ENCODE measurements around the gene TMEM270.

Gene TMEM270

DNA sequence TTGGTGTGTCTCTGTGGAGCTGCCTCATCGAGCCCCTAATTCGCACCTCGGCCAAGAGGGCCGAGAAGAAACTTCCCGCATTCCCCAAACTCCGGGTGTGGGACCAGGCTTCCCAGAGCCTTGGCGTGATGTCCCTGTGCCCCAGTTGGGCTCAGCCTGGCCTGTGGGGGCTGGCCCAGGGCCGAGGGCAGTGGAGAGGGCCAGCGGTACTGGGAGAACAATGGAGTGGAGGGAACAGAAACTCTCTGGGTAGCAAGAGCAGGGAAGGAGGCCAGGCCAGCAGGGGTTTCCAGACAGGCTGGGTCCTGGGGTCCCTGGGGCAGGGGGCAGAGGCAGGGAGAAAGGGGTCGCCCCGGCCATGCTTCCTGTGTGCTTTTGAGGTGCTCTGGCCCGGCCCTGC lies 16.0 kb downstream of the TMEM270 start:
- Histone ChIP-seq H2AK5ac (ENCODE audit: low read depth, low read length) (peak overlapping the region; percentile 53), H3K18ac (ENCODE audit: low read length) (no peak overlapping the region), H4K8ac (ENCODE audit: low read depth, low read length) (no peak overlapping the region), H3K14ac (ENCODE audit: low read length) (no peak overlapping the region), H2BK5ac (ENCODE audit: low read length) (no peak overlapping the region), H3K4me1 (ENCODE audit: control insufficient read depth in 2 of 2, insufficient read depth in 1 of 2, low read depth in 1 of 2, low read length in 2 of 2) (no peaks in the 10 kb centered on the region), H3K36me3 (replicated peaks in 1 of 2; ENCODE audit: control insufficient read depth in 2 of 2, insufficient read depth in 2 of 2, low read length in 2 of 2) (no peaks in the 10 kb centered on the region), H3K4ac (ENCODE audit: low read length) (no peak overlapping the region), H3K27ac (replicated peaks; ENCODE audit: low read length) (no peak overlapping the region), H3K23ac (ENCODE audit: low read depth, low read length, poor library complexity) (no peak overlapping the region), H3K27me3 (ENCODE audit: control insufficient read depth in 3 of 3, insufficient read depth in 3 of 3, low read depth in 1 of 3, low read length in 3 of 3) (peaks cover 0 to 9% (median 0%) of the 10 kb centered on the region in 3 experiments), H3K9ac (ENCODE audit: low read depth, low read length, poor library complexity) (peak overlapping the region; percentile 68), H3K4me2 (ENCODE audit: insufficient read depth, low read length, poor library complexity, severe bottlenecking) (no peak overlapping the region), H2BK120ac (ENCODE audit: low read depth, low read length) (no peak overlapping the region), H3K9me3 (replicated peaks in 1 of 2; ENCODE audit: control insufficient read depth in 2 of 2, insufficient read depth in 1 of 2, low read depth in 1 of 2, low read length in 2 of 2) (no peaks in the 10 kb centered on the region), H3K79me1 (ENCODE audit: low read depth, low read length) (no peaks in the 10 kb centered on the region), H4K91ac (ENCODE audit: low read depth, low read length, poor library complexity) (no peak overlapping the region), H3K4me3 (ENCODE audit: low read length in 2 of 2) (no peak overlapping the region), H2BK15ac (ENCODE audit: low read length) (no peak overlapping the region), H2AFZ (ENCODE audit: low read length) (no peak overlapping the region), H2BK12ac (ENCODE audit: low read length) (no peak overlapping the region)
- DNase-seq (ENCODE audit: low spot score) = no peak
- no CpG with 5 or more reads among the region's 12 CpGs for WGBS, 2 donors (ENCODE audit: extremely low coverage in 2 of 2, insufficient read length in 2 of 2, insufficient replicate concordance in 1 of 2)

DNA sequence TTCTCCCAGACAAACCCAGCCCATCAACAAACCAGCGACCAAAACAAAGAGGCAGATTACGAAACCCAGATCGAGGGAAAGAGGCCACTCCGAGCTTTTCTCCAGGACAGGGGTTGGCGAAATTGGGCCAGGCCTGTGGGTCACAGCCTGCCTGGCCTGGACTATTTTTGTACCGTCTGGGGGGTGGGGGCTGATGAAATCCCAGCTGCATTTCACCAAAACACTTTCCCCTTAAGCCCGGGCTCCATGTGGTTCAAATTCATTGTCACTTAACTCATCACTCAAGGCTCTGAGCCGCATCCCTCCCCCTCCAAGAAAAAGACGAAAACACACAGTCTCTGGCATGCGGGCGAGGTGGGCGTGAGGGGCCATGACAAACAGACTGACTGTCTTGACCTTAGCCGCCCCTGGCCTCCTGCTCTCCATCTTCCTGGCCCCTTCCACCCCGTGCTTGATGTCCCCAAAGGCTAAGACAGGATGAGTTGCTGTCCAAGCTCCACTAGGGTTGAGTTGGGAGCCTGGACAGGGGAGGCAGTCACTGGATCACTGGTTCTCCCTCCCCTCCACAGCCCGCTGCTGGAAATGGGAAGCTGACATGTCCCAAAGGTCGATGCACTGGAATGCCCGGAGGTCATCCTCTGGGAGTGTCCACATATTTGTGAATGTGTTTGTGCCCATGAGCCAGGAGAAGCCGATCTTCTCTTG lies 19.2 kb downstream of the TMEM270 start:
- WGBS, 2 donors (ENCODE audit: extremely low coverage in 2 of 2, insufficient read length in 2 of 2, insufficient replicate concordance in 1 of 2) = no CpG with 5 or more reads among the region's 18 CpGs
- peaks cover 0 to 9% (median 0%) of the 10 kb centered on the region in 3 experiments for H3K27me3 ChIP-seq (ENCODE audit: control insufficient read depth in 3 of 3, insufficient read depth in 3 of 3, low read depth in 1 of 3, low read length in 3 of 3)
- no peak overlapping the region for H3K27ac ChIP-seq (replicated peaks; ENCODE audit: low read length)
- no peak overlapping the region for H3K4me2 ChIP-seq (ENCODE audit: insufficient read depth, low read length, poor library complexity, severe bottlenecking)
- H2AK5ac ChIP-seq (ENCODE audit: low read depth, low read length) = no peak overlapping the region
- H3K18ac ChIP-seq (ENCODE audit: low read length) = peak overlapping the region; percentile 29
- no peak overlapping the region for H4K8ac ChIP-seq (ENCODE audit: low read depth, low read length)
- no peak overlapping the region for H3K14ac ChIP-seq (ENCODE audit: low read length)
- H3K4ac ChIP-seq (ENCODE audit: low read length) = no peak overlapping the region
- H3K9me3 ChIP-seq (replicated peaks in 1 of 2; ENCODE audit: control insufficient read depth in 2 of 2, insufficient read depth in 1 of 2, low read depth in 1 of 2, low read length in 2 of 2) = no peaks in the 10 kb centered on the region
- DNase-seq (ENCODE audit: low spot score) = no peak
- no peak overlapping the region for H4K91ac ChIP-seq (ENCODE audit: low read depth, low read length, poor library complexity)
- H2BK15ac ChIP-seq (ENCODE audit: low read length) = no peak overlapping the region
- H3K36me3 ChIP-seq (replicated peaks in 1 of 2; ENCODE audit: control insufficient read depth in 2 of 2, insufficient read depth in 2 of 2, low read length in 2 of 2) = no peaks in the 10 kb centered on the region
- H3K79me1 ChIP-seq (ENCODE audit: low read depth, low read length) = no peaks in the 10 kb centered on the region
- no peak overlapping the region for H2AFZ ChIP-seq (ENCODE audit: low read length)
- H2BK12ac ChIP-seq (ENCODE audit: low read length) = no peak overlapping the region
- no peak overlapping the region for H2BK120ac ChIP-seq (ENCODE audit: low read depth, low read length)
- H3K9ac ChIP-seq (ENCODE audit: low read depth, low read length, poor library complexity) = no peak overlapping the region
- no peaks in the 10 kb centered on the region for H3K4me1 ChIP-seq (ENCODE audit: control insufficient read depth in 2 of 2, insufficient read depth in 1 of 2, low read depth in 1 of 2, low read length in 2 of 2)
- no peak overlapping the region for H3K23ac ChIP-seq (ENCODE audit: low read depth, low read length, poor library complexity)
- no peak overlapping the region for H3K4me3 ChIP-seq (ENCODE audit: low read length in 2 of 2)
- H2BK5ac ChIP-seq (ENCODE audit: low read length) = no peak overlapping the region

DNA sequence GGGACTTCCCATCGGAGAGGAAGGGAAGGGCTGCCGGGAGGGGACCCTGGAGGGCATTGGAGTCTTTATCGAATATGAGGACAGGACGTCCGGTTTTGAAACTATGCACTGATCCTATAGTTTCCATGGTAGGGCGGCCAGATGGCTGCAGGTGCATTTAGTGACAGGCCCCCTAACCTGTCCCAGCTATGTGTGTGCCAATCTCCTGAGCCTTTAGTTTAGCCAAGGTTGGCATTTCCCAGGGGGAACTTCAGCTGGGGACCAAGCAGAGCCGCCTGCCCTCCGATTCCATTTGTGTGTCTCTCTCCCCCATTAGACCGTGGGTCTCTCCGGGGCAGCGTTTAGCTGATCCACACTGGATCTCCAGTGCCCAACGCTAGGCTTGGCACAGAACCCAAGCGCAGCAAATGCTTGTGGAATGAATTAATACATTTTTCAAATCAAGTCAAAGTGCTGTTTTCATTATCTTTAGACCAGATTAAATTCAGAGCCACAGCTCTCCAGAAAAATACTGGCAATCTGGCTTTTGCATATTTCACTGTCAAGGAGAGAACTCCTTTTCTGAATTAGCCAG lies 19.9 kb downstream of the TMEM270 start:
- H2BK15ac ChIP-seq (ENCODE audit: low read length) = no peak overlapping the region
- no peak overlapping the region for H3K4me2 ChIP-seq (ENCODE audit: insufficient read depth, low read length, poor library complexity, severe bottlenecking)
- H4K8ac ChIP-seq (ENCODE audit: low read depth, low read length) = no peak overlapping the region
- H2BK5ac ChIP-seq (ENCODE audit: low read length) = no peak overlapping the region
- H3K4me3 ChIP-seq (ENCODE audit: low read length in 2 of 2) = no peak overlapping the region
- DNase-seq (ENCODE audit: low spot score) = no peak
- H3K23ac ChIP-seq (ENCODE audit: low read depth, low read length, poor library complexity) = no peak overlapping the region
- H3K4me1 ChIP-seq (ENCODE audit: control insufficient read depth in 2 of 2, insufficient read depth in 1 of 2, low read depth in 1 of 2, low read length in 2 of 2) = no peaks in the 10 kb centered on the region
- no CpG with 5 or more reads among the region's 13 CpGs for WGBS, 2 donors (ENCODE audit: extremely low coverage in 2 of 2, insufficient read length in 2 of 2, insufficient replicate concordance in 1 of 2)
- H3K27ac ChIP-seq (replicated peaks; ENCODE audit: low read length) = no peak overlapping the region
- no peak overlapping the region for H3K18ac ChIP-seq (ENCODE audit: low read length)
- no peaks in the 10 kb centered on the region for H3K79me1 ChIP-seq (ENCODE audit: low read depth, low read length)
- no peak overlapping the region for H2AFZ ChIP-seq (ENCODE audit: low read length)
- no peaks in the 10 kb centered on the region for H3K9me3 ChIP-seq (replicated peaks in 1 of 2; ENCODE audit: control insufficient read depth in 2 of 2, insufficient read depth in 1 of 2, low read depth in 1 of 2, low read length in 2 of 2)
- no peaks in the 10 kb centered on the region for H3K36me3 ChIP-seq (replicated peaks in 1 of 2; ENCODE audit: control insufficient read depth in 2 of 2, insufficient read depth in 2 of 2, low read length in 2 of 2)
- H4K91ac ChIP-seq (ENCODE audit: low read depth, low read length, poor library complexity) = no peak overlapping the region
- H2BK12ac ChIP-seq (ENCODE audit: low read length) = no peak overlapping the region
- no peak overlapping the region for H3K9ac ChIP-seq (ENCODE audit: low read depth, low read length, poor library complexity)
- peaks cover 0 to 10% (median 0%) of the 10 kb centered on the region in 3 experiments for H3K27me3 ChIP-seq (ENCODE audit: control insufficient read depth in 3 of 3, insufficient read depth in 3 of 3, low read depth in 1 of 3, low read length in 3 of 3)
- no peak overlapping the region for H2AK5ac ChIP-seq (ENCODE audit: low read depth, low read length)
- no peak overlapping the region for H2BK120ac ChIP-seq (ENCODE audit: low read depth, low read length)
- H3K4ac ChIP-seq (ENCODE audit: low read length) = no peak overlapping the region
- no peak overlapping the region for H3K14ac ChIP-seq (ENCODE audit: low read length)

- DNase-seq (ENCODE audit: low spot score) = no peak
- no peak overlapping the region for H3K14ac ChIP-seq (ENCODE audit: low read length)
- peaks cover 0 to 2% of the 10 kb centered on the region in 2 donors for H3K4me1 ChIP-seq (ENCODE audit: control insufficient read depth in 2 of 2, insufficient read depth in 1 of 2, low read depth in 1 of 2, low read length in 2 of 2)
- peak overlapping the region; percentile 46 for H3K18ac ChIP-seq (ENCODE audit: low read length)
- peak overlapping the region; percentile 52 for H2BK120ac ChIP-seq (ENCODE audit: low read depth, low read length)
- no peaks in the 10 kb centered on the region for H3K79me1 ChIP-seq (ENCODE audit: low read depth, low read length)
- H3K4ac ChIP-seq (ENCODE audit: low read length) = no peak overlapping the region
- no peak overlapping the region for H2BK15ac ChIP-seq (ENCODE audit: low read length)
- no peak overlapping the region for H4K91ac ChIP-seq (ENCODE audit: low read depth, low read length, poor library complexity)
- H3K36me3 ChIP-seq (replicated peaks in 1 of 2; ENCODE audit: control insufficient read depth in 2 of 2, insufficient read depth in 2 of 2, low read length in 2 of 2) = no peaks in the 10 kb centered on the region
- no peak overlapping the region for H3K4me2 ChIP-seq (ENCODE audit: insufficient read depth, low read length, poor library complexity, severe bottlenecking)
- no peak overlapping the region for H3K23ac ChIP-seq (ENCODE audit: low read depth, low read length, poor library complexity)
- no peak overlapping the region for H2AK5ac ChIP-seq (ENCODE audit: low read depth, low read length)
- H3K27ac ChIP-seq (replicated peaks; ENCODE audit: low read length) = no peak overlapping the region
- no peaks in the 10 kb centered on the region for H3K9me3 ChIP-seq (replicated peaks in 1 of 2; ENCODE audit: control insufficient read depth in 2 of 2, insufficient read depth in 1 of 2, low read depth in 1 of 2, low read length in 2 of 2)
- H3K4me3 ChIP-seq (ENCODE audit: low read length in 2 of 2) = no peak overlapping the region
- no peak overlapping the region for H4K8ac ChIP-seq (ENCODE audit: low read depth, low read length)
- peaks cover 0 to 17% (median 0%) of the 10 kb centered on the region in 3 experiments for H3K27me3 ChIP-seq (ENCODE audit: control insufficient read depth in 3 of 3, insufficient read depth in 3 of 3, low read depth in 1 of 3, low read length in 3 of 3)
- WGBS, 2 donors (ENCODE audit: extremely low coverage in 2 of 2, insufficient read length in 2 of 2, insufficient replicate concordance in 1 of 2) = no CpG with 5 or more reads among the region's 5 CpGs
- no peak overlapping the region for H2AFZ ChIP-seq (ENCODE audit: low read length)
- H2BK12ac ChIP-seq (ENCODE audit: low read length) = no peak overlapping the region
- H2BK5ac ChIP-seq (ENCODE audit: low read length) = no peak overlapping the region
- H3K9ac ChIP-seq (ENCODE audit: low read depth, low read length, poor library complexity) = no peak overlapping the region
Measured at GRCh38 chr7:73881352-73882046, 20.5 kb downstream of the TMEM270 start.
